OCI-LY1 (cell line): ENCODE data around the gene FLYWCH1.

Experiments
- H2AFZ ChIP-seq: fragments of 200-600 bp; sonication (generic), shearing (Covaris generic); 2 replicates; pipeline ENCODE4 v1.6.0; 2014; ENCODE audit warnings: antibody characterized with exemption, mild to moderate bottlenecking, low read length
- H3F3A ChIP-seq: fragments of 200-600 bp; sonication (generic), shearing (Covaris generic); 2 replicates; pipeline ENCODE4 v1.6.0; 2014; ENCODE audit warnings: mild to moderate bottlenecking, antibody characterized with exemption, low read length, moderate library complexity; ENCODE audit not compliant: insufficient read depth
- H3K27ac ChIP-seq: fragments of 200-600 bp; sonication (generic); 2 replicates; pipeline ENCODE4 v1.5.1; 2014; ENCODE audit warnings: low read length, mixed run types, mild to moderate bottlenecking, low read depth; ENCODE audit not compliant: poor library complexity, severe bottlenecking
- H3K27me3 ChIP-seq: fragments of 200-600 bp; sonication (generic); 2 replicates; pipeline ENCODE4 v1.6.0; 2014; ENCODE audit warnings: antibody characterized with exemption, mild to moderate bottlenecking, low read length, moderate library complexity; ENCODE audit not compliant: insufficient read depth
- H3K36me3 ChIP-seq: fragments of 200-600 bp; sonication (generic); 2 replicates; pipeline ENCODE4 v1.6.1; 2014; ENCODE audit warnings: mild to moderate bottlenecking, antibody characterized with exemption, low read length, moderate library complexity, mixed read lengths; ENCODE audit not compliant: insufficient read depth
- H3K4me1 ChIP-seq: fragments of 200-600 bp; sonication (generic); 2 replicates; pipeline ENCODE4 v1.5.1; 2014; ENCODE audit warnings: mild to moderate bottlenecking, low read length, moderate library complexity; ENCODE audit not compliant: insufficient read depth, severe bottlenecking
- H3K4me2 ChIP-seq: fragments of 200-600 bp; sonication (generic), shearing (Covaris generic); 2 replicates; pipeline ENCODE4 v1.6.1; 2014; ENCODE audit warnings: low read length
- H3K4me3 ChIP-seq: fragments of 200-600 bp; sonication (generic); 2 replicates; pipeline ENCODE4 v1.5.1; 2014; ENCODE audit warnings: low read length, low read depth, mild to moderate bottlenecking, mixed read lengths; ENCODE audit not compliant: poor library complexity, severe bottlenecking
- H3K79me2 ChIP-seq: fragments of 200-600 bp; shearing (Covaris generic); 2 replicates; pipeline ENCODE4 v1.6.1; 2016; ENCODE audit warnings: mixed run types, low read length, mixed read lengths; ENCODE audit not compliant: insufficient read depth
- H3K9ac ChIP-seq: fragments of 200-600 bp; sonication (generic), shearing (Covaris generic); 2 replicates; pipeline ENCODE4 v1.6.1; 2014; ENCODE audit warnings: mild to moderate bottlenecking, low read length, mixed read lengths
- H3K9me2 ChIP-seq: fragments of 200-600 bp; sonication (generic), shearing (Covaris generic); 2 replicates; pipeline ENCODE4 v1.6.1; 2014; ENCODE audit warnings: low read depth, mild to moderate bottlenecking, low read length, mixed read lengths
- H3K9me3 ChIP-seq: fragments of 200-600 bp; shearing (Covaris generic); 2 replicates; pipeline ENCODE4 v1.6.1; 2014; ENCODE audit warnings: low read length, mixed read lengths
- H4K20me1 ChIP-seq: fragments of 200-600 bp; sonication (generic), shearing (Covaris generic); 2 replicates; pipeline ENCODE4 v1.6.0; 2016; ENCODE audit warnings: mild to moderate bottlenecking, low read length; ENCODE audit not compliant: insufficient read depth
- EZH2 ChIP-seq: fragments of 200-600 bp; sonication (generic), shearing (Covaris generic); IDR thresholded peaks from 2 replicates; pipeline ENCODE4 v1.8.0; 2017; ENCODE audit warnings: borderline replicate concordance, mixed run types, mild to moderate bottlenecking, antibody characterized with exemption, low read length, moderate library complexity, mixed read lengths
- TF ChIP-seq, protein P1 (sequence below): fragments of 200-600 bp; sonication (generic), shearing (Covaris generic); IDR thresholded peaks from 2 replicates; pipeline ENCODE4 v1.5.1; 2017; ENCODE audit warnings: mild to moderate bottlenecking, antibody characterized with exemption, low read length, moderate library complexity, mixed read lengths

The FLYWCH1 gene

DNA sequence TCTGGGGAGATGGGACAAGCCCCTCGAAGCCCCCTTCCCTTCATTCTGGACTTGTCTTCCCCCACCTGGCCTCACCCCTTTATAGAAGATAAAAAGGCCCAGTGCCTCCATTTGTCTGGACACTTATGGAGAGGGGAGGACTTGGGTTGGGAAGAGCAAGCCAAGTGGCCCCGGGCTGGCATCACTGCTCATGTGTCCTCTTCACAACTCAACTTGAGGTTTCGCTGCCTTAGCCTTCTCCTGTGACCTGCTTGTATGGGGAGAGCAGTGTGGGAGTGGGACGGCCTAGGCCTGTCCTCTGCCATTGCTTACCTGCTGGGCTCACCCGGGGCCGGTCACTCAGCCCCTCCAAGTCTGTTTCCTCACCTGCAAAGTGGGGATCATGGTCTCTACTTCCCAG is 58.8 kb downstream of the FLYWCH1 start:
- Histone ChIP-seq H3K4me2 (peak overlapping the region; percentile 85), H3K4me1 (peaks cover 60% of the 10 kb centered on the region), H3K79me2 (no peaks in the 10 kb centered on the region), H2AFZ (no peak overlapping the region), H3F3A (no peaks in the 10 kb centered on the region), H3K27me3 (no peaks in the 10 kb centered on the region), H3K9ac (peak overlapping the region; percentile 84), H3K4me3 (peak overlapping the region; percentile 81), H3K9me2 (no peaks in the 10 kb centered on the region), H4K20me1 (no peaks in the 10 kb centered on the region), H3K9me3 (no peaks in the 10 kb centered on the region), H3K36me3 (peaks cover 50% of the 10 kb centered on the region; the same call in 1 of the 2 replicates), H3K27ac (no peak overlapping the region)
- TF ChIP-seq, protein P1, sequence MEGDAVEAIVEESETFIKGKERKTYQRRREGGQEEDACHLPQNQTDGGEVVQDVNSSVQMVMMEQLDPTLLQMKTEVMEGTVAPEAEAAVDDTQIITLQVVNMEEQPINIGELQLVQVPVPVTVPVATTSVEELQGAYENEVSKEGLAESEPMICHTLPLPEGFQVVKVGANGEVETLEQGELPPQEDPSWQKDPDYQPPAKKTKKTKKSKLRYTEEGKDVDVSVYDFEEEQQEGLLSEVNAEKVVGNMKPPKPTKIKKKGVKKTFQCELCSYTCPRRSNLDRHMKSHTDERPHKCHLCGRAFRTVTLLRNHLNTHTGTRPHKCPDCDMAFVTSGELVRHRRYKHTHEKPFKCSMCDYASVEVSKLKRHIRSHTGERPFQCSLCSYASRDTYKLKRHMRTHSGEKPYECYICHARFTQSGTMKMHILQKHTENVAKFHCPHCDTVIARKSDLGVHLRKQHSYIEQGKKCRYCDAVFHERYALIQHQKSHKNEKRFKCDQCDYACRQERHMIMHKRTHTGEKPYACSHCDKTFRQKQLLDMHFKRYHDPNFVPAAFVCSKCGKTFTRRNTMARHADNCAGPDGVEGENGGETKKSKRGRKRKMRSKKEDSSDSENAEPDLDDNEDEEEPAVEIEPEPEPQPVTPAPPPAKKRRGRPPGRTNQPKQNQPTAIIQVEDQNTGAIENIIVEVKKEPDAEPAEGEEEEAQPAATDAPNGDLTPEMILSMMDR, result no peak
- TF ChIP-seq EZH2, result no peak

DNA sequence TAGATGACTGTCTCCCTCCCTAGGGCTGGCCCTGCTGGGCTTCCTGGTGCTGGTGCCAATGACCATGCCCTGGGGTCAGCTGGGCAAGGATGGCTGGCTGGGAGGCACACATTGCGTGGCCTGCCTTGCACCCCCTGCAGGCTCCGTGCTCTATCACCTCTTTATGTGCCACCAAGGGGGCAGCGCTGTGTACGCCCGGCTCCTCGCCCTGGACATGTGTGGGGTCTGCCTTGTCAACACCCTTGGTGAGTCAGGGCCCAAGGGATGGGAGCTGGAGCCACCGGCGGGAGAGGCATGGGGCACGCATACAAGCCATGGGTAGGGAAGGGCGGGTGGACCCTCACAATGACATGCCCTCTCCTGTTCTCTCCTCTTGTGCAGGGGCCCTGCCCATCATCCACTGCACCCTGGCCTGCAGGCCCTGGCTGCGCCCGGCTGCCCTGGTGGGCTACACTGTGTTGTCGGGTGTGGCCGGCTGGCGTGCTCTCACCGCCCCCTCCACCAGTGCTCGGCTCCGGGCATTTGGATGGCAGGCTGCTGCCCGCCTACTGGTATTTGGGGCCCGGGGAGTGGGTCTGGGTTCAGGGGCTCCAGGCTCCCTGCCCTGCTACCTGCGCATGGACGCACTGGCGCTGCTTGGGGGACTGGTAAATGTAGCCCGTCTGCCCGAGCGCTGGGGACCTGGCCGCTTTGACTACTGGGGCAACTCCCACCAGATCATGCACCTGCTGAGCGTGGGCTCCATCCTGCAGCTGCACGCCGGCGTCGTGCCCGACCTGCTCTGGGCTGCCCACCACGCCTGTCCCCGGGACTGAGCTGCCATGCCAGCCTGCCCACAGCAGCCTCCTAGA is 59.6 kb downstream of the FLYWCH1 start:
- Histone ChIP-seq H3K9ac (peak overlapping the region; percentile 84; the same call in 1 of the 2 replicates), H4K20me1 (no peaks in the 10 kb centered on the region), H3K9me2 (no peaks in the 10 kb centered on the region), H3K36me3 (peaks cover 58% of the 10 kb centered on the region), H3K4me3 (peak overlapping the region; percentile 81), H3F3A (no peaks in the 10 kb centered on the region), H3K27ac (peak overlapping the region; percentile 19), H3K27me3 (no peaks in the 10 kb centered on the region), H3K79me2 (no peaks in the 10 kb centered on the region), H2AFZ (no peak overlapping the region), H3K9me3 (no peaks in the 10 kb centered on the region), H3K4me1 (peaks cover 55% of the 10 kb centered on the region), H3K4me2 (peak overlapping the region; percentile 85)
- TF ChIP-seq EZH2, result no peak
- TF ChIP-seq, protein P1, result peak; percentile 29; the same call in 1 of the 2 replicates

DNA sequence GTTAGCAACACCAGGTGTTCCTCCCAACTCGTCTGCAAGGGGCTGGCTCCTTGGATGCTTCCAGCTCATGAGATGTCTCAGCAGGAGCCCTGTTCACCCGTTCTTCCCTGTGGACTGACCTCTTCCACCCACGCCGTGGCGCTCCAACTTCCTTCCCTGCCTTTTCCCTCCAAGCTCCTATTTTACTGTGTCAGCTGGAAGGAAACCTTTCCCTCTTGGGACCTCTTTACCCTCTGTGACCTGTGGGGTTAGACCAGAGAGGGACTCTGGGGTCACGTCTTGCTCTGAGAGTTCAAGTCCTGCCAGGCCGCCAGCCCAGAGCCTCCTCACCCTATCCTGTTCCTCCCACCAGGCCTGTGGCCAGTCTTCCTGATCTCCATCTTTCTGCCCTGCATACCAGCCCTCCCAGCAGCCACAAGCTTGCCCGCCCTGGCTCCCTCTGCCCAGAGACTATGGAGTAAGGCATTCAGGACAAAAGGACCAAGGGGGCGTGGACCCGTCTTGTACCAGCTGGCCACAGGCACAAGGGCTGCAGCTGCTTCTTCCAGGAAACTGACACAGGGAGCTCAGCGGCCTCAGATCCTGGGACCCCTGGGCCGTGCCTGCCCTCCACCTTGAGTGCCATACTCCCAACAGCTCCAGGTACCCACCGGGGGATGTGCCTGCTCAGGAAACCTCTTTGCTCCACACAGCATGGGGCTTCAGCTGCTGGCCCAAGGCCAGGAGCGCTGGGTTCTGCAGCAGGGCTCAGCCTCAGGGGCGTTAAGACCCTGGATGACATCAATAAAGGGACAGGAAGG is 60.5 kb downstream of the FLYWCH1 start:
- Histone ChIP-seq H3K9me2 (no peaks in the 10 kb centered on the region), H2AFZ (no peak overlapping the region), H3K9ac (no peak overlapping the region), H4K20me1 (no peaks in the 10 kb centered on the region), H3K4me2 (peak overlapping the region; percentile 85; the same call in 1 of the 2 replicates), H3K27ac (peak overlapping the region; percentile 29), H3K4me1 (peaks cover 56% of the 10 kb centered on the region), H3K79me2 (no peaks in the 10 kb centered on the region), H3F3A (no peaks in the 10 kb centered on the region), H3K4me3 (no peak overlapping the region), H3K27me3 (no peaks in the 10 kb centered on the region), H3K9me3 (no peaks in the 10 kb centered on the region), H3K36me3 (peaks cover 66% of the 10 kb centered on the region)
- no peak for TF ChIP-seq EZH2
- TF ChIP-seq, protein P1, result no peak
